Measurements from ENCODE around the gene PDCD6IP.
"Not testable (repeated sequence)": the region's sequence is repeated elsewhere in the genome, so short reads cannot be mapped to it uniquely, and the experiment has no call there.

Gene PDCD6IP

GRCh38 chr3:33768578-33769330, 29.7 kb upstream of the PDCD6IP start:
- H3K4me3 ChIP-seq (ENCODE audit: low read depth, low read length), result no peak overlapping the region

GRCh38 chr3:33773637-33774036, 24.8 kb upstream of the PDCD6IP start:
- in situ Hi-C loops (cut with HindIII; ENCODE audit: low sequenced_read_pairs), result no loop called here
- H3K4me3 ChIP-seq (ENCODE audit: low read depth, low read length), result no peak overlapping the region
- TF ChIP-seq CTCF (IDR thresholded peaks at IDR 0.05; ENCODE audit: low read depth, low read length, missing control alignments), result no peak
- no peak for DNase-seq (ENCODE audit: low read depth)

More at GRCh38 chr3:33768578-33769330, 29.7 kb upstream of the PDCD6IP start:
- in situ Hi-C loops (cut with HindIII; ENCODE audit: low sequenced_read_pairs), result no loop called here
- TF ChIP-seq CTCF (IDR thresholded peaks at IDR 0.05; ENCODE audit: low read depth, low read length, missing control alignments), result no peak
- DNase-seq (ENCODE audit: low read depth), result no peak

- DNase-seq (ENCODE audit: low read depth), result no peak
- in situ Hi-C loops (cut with HindIII; ENCODE audit: low sequenced_read_pairs), result loop anchor here (5.0 kb wide), 1 partner anchor 148 kb away; no protein-coding TSS in a partner anchor
- TF ChIP-seq CTCF (IDR thresholded peaks at IDR 0.05; ENCODE audit: low read depth, low read length, missing control alignments), result no peak
- H3K4me3 ChIP-seq (ENCODE audit: low read depth, low read length), result no peak overlapping the region
Measured at GRCh38 chr3:33775363-33775762, 23.1 kb upstream of the PDCD6IP start.

GRCh38 chr3:33777996-33778395, 20.4 kb upstream of the PDCD6IP start:
- no peak for TF ChIP-seq CTCF (IDR thresholded peaks at IDR 0.05; ENCODE audit: low read depth, low read length, missing control alignments)
- no peak overlapping the region for H3K4me3 ChIP-seq (ENCODE audit: low read depth, low read length)
- in situ Hi-C loops (cut with HindIII; ENCODE audit: low sequenced_read_pairs), result loop anchor here (5.0 kb wide), 1 partner anchor 151 kb away; no protein-coding TSS in a partner anchor
- no peak for DNase-seq (ENCODE audit: low read depth)

GRCh38 chr3:33779751-33780150, 18.7 kb upstream of the PDCD6IP start:
- no peak for DNase-seq (ENCODE audit: low read depth)

GRCh38 chr3:33781413-33781812, 17.0 kb upstream of the PDCD6IP start:
- H3K4me3 ChIP-seq (ENCODE audit: low read depth, low read length); DNase-seq (ENCODE audit: low read depth); in situ Hi-C loops (cut with HindIII; ENCODE audit: low sequenced_read_pairs): not testable (repeated sequence)

More at GRCh38 chr3:33779751-33780150, 18.7 kb upstream of the PDCD6IP start:
- in situ Hi-C loops (cut with HindIII; ENCODE audit: low sequenced_read_pairs), result loop anchor here (5.0 kb wide), 1 partner anchor 152 kb away; no protein-coding TSS in a partner anchor
- TF ChIP-seq CTCF (IDR thresholded peaks at IDR 0.05; ENCODE audit: low read depth, low read length, missing control alignments), result no peak
- no peak overlapping the region for H3K4me3 ChIP-seq (ENCODE audit: low read depth, low read length)

- in situ Hi-C loops (cut with HindIII; ENCODE audit: low sequenced_read_pairs), result no loop called here
- TF ChIP-seq CTCF (IDR thresholded peaks at IDR 0.05; ENCODE audit: low read depth, low read length, missing control alignments), result no peak
- H3K4me3 ChIP-seq (ENCODE audit: low read depth, low read length), result peak overlapping the region; percentile 28
- DNase-seq (ENCODE audit: low read depth), result no peak
Measured at GRCh38 chr3:33786565-33787327, 11.7 kb upstream of the PDCD6IP start.
